K562 (cell line): ENCODE results near the gene LST1. TPM values are rescaled to one million over a fixed set of nuclear protein-coding genes. Genes with fewer than 3 reads are reported as not detected.

Experiments
- ATF6 ChIP-seq: sonication (generic); formaldehyde crosslinking; IDR thresholded peaks from 2 replicates; pipeline ENCODE4 v1.4.0; 2020; ENCODE audit warnings: mild to moderate bottlenecking, missing genetic modification reagents
- ELF1 ChIP-seq: fragments of 200-800 bp; sonication (Bioruptor generic); IDR thresholded peaks from 2 replicates; pipeline ENCODE4 v1.6.1; 2016; ENCODE audit warnings: missing genetic modification characterization, missing compliant biosample characterization
- ESRRA ChIP-seq: fragments of 450-650 bp; IDR thresholded peaks from 2 replicates; pipeline ENCODE4 v1.6.1; 2014; ENCODE audit warnings: low read depth, mild to moderate bottlenecking, moderate library complexity, borderline replicate concordance
- HNRNPLL ChIP-seq: fragments of 200-400 bp; formaldehyde crosslinking; IDR thresholded peaks from 2 replicates; pipeline ENCODE4 v1.6.1; 2017; ENCODE audit warnings: low read length, low read depth, mild to moderate bottlenecking; ENCODE audit not compliant: poor library complexity, severe bottlenecking
- MAX ChIP-seq: sonication (generic); formaldehyde crosslinking; IDR thresholded peaks from 2 replicates; pipeline ENCODE4 v1.9.0; 2022; ENCODE audit warnings: mild to moderate bottlenecking, missing genetic modification reagents
- NCOA4 ChIP-seq: fragments of 450-650 bp; IDR thresholded peaks from 2 replicates; pipeline ENCODE4 v1.6.1; 2018; ENCODE audit warnings: mild to moderate bottlenecking; ENCODE audit not compliant: partially characterized antibody
- PRPF4 ChIP-seq: fragments of 200-400 bp; formaldehyde crosslinking; IDR thresholded peaks from one replicate; pipeline ENCODE4 v1.6.1; 2017; ENCODE audit warnings: low read length, low read depth, mild to moderate bottlenecking; ENCODE audit not compliant: insufficient read depth, poor library complexity, severe bottlenecking
- RBFOX2 ChIP-seq: fragments of 200-400 bp; formaldehyde crosslinking; IDR thresholded peaks from 2 replicates; pipeline ENCODE4 v1.6.1; 2017; ENCODE audit warnings: low read depth, mild to moderate bottlenecking, low read length, moderate library complexity
- RFX5 ChIP-seq: IDR thresholded peaks from 2 replicates; pipeline ENCODE4 v1.6.1; 2011; ENCODE audit warnings: low read depth, mild to moderate bottlenecking, improper control_type of control experiment, low read length
- SAP30 ChIP-seq: fragments of 200-600 bp; sonication (generic); IDR thresholded peaks from 2 replicates; pipeline ENCODE4 v1.6.1; 2012; ENCODE audit warnings: borderline replicate concordance, low read depth, mild to moderate bottlenecking, moderate library complexity, low read length, control low read depth, inconsistent platforms; ENCODE audit not compliant: insufficient read depth, poor library complexity, severe bottlenecking
- SMAD4 ChIP-seq: fragments of 250-450 bp; sonication (Bioruptor Pico); conservative IDR thresholded peaks from 2 replicates; pipeline ENCODE4 v1.8.0; 2021; ENCODE audit warnings: inconsistent platforms, mild to moderate bottlenecking, moderate library complexity
- SNAPC5 ChIP-seq: fragments of 250-450 bp; sonication (Bioruptor Pico); IDR thresholded peaks from 2 replicates; pipeline ENCODE4 v1.8.0; 2021; ENCODE audit warnings: moderate library complexity, mild to moderate bottlenecking, inconsistent platforms
- ZBTB26 ChIP-seq: fragments of 450-650 bp; formaldehyde crosslinking; IDR thresholded peaks from 2 replicates; pipeline ENCODE4 v1.4.0; 2022; ENCODE audit warnings: missing genetic modification characterization
- ZNF197 ChIP-seq: fragments of 200-800 bp; sonication (Bioruptor generic); IDR thresholded peaks from 2 replicates; pipeline ENCODE4 v1.6.1; 2016; ENCODE audit warnings: low read depth, missing genetic modification characterization, missing compliant biosample characterization
- ZNF395 ChIP-seq: fragments of 200-800 bp; sonication (Bioruptor generic); IDR thresholded peaks from 2 replicates; pipeline ENCODE4 v1.6.1; 2017; ENCODE audit warnings: missing genetic modification characterization, missing compliant biosample characterization
- polyA plus RNA-seq, 8 experiments: library from polyadenylated mRNA; depleted of rRNA in 4 of 8; stranded (reverse) in 5 of 8; unstranded in 3 of 8; fragments of >200 nt; fragmentation: Nextera tagmentation in 2 of 8; fragmentation: Illumina TruSeq in 1 of 8; extraction: Ambion mirVana in 2 of 8; extraction: Trizol in 1 of 8; gene quantifications; 2 replicates each; pipeline versions ENCODE4 v1.2.1 to v1.2.3, GENCODE V29; 2011 to 2014; ENCODE audit warnings: inconsistent platforms in 1 of 8, missing spikeins in 1 of 8
- total RNA-seq, 7 experiments: library from RNA; depleted of rRNA in 6 of 7; stranded (reverse); fragments of >200 nt in 6 of 7; fragmentation: Illumina TruSeq in 2 of 7; extraction: Trizol in 2 of 7; gene quantifications; 2 replicates each; pipeline versions ENCODE4 v1.2.1 to v1.2.3, GENCODE V29; 2011 to 2021; ENCODE audit warnings: low replicate concordance in 1 of 7

The LST1 gene
- total and polyA plus RNA-seq, 9 of the 15 experiments (the other 6 are each of a cell fraction or from before 2014, with no cell fraction given), result 0.82 to 7.8 (median 1.7) TPM

- TF ChIP-seq ZBTB26 (CRISPR knock-in tag) (peak; percentile 86), MAX (CRISPR knock-in tag) (peak; percentile 86), PRPF4 (no peak), ZNF395 (CRISPR knock-in tag) (peak; percentile 27), ATF6 (CRISPR knock-in tag) (no peak; the same call in 1 of the 2 replicates), RFX5 (peak; percentile 47), SMAD4 (CRISPR knock-in tag) (peak; percentile 56; the same call in 1 of the 2 replicates), ELF1 (tag) (0 out of 2 replicates have a peak, but pooled peaks have one; percentile 26), SAP30 (peak; percentile 55), ESRRA (peak; percentile 39; the same call in 1 of the 2 replicates), NCOA4 (no peak), HNRNPLL (peak; percentile 98), SNAPC5 (CRISPR knock-in tag) (no peak), ZNF197 (CRISPR knock-in tag) (no peak), RBFOX2 (peak; percentile 87)
Measured at GRCh38 chr6:31619805-31620585, 33.9 kb downstream of the LST1 start (continued).
